Gastrocnemius medialis (tissue), 4 donors: Measurements from ENCODE around the gene TNRC18.
"Not testable (repeated sequence)": the region's sequence is repeated elsewhere in the genome, so short reads cannot be mapped to it uniquely, and the experiment has no call there.

Experiments
- POLR2A ChIP-seq, 2 donors: fragments of 450-650 bp; IDR thresholded peaks; one replicate each; pipeline ENCODE4 v1.6.1; 2017; ENCODE audit warnings: antibody characterized with exemption in 2 of 2, mild to moderate bottlenecking in 2 of 2, moderate library complexity in 2 of 2
- TF ChIP-seq, protein P1 (sequence below), 5 experiments: fragments of 450-650 bp in 3 of 5; fragments of 200-600 bp in 2 of 5; sonication (generic) in 2 of 5; IDR thresholded peaks in 4 of 5; conservative IDR thresholded peaks in 1 of 5; 1 replicate in 4 of 5; 2 replicates in 1 of 5; pipeline ENCODE4 v1.5.1; 2016 to 2019; ENCODE audit warnings: antibody characterized with exemption in 5 of 5, mild to moderate bottlenecking in 3 of 5, moderate library complexity in 3 of 5

- not testable (repeated sequence) for TF ChIP-seq POLR2A (IDR thresholded peaks at IDR 0.05)
- TF ChIP-seq, protein P1, sequence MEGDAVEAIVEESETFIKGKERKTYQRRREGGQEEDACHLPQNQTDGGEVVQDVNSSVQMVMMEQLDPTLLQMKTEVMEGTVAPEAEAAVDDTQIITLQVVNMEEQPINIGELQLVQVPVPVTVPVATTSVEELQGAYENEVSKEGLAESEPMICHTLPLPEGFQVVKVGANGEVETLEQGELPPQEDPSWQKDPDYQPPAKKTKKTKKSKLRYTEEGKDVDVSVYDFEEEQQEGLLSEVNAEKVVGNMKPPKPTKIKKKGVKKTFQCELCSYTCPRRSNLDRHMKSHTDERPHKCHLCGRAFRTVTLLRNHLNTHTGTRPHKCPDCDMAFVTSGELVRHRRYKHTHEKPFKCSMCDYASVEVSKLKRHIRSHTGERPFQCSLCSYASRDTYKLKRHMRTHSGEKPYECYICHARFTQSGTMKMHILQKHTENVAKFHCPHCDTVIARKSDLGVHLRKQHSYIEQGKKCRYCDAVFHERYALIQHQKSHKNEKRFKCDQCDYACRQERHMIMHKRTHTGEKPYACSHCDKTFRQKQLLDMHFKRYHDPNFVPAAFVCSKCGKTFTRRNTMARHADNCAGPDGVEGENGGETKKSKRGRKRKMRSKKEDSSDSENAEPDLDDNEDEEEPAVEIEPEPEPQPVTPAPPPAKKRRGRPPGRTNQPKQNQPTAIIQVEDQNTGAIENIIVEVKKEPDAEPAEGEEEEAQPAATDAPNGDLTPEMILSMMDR (IDR thresholded peaks at IDR 0.05 in 4 of 5, conservative IDR thresholded peaks at IDR 0.05 in 1 of 5) = not testable (repeated sequence)
These were observed 105.0 kb downstream of the TNRC18 start for GRCh38 chr7:5318613-5319012.
